OCI-LY7 (cell line): ENCODE measurements around the gene USP17L12. TPM values are rescaled to one million over a fixed set of nuclear protein-coding genes. Genes with fewer than 3 reads are reported as not detected.
"Not testable (repeated sequence)": the region's sequence is repeated elsewhere in the genome, so short reads cannot be mapped to it uniquely, and the experiment has no call there.

Source experiments
- BruUV-seq: library from RNA; stranded (reverse); fragments of 400-500 nt; replicated peaks from 2 replicates; lab custom pipeline; 2021; lab: Mats Ljungman, UMichigan
- CTCF ChIA-PET: fragments of 300-600 bp; sonication (Branson Sonifier 250); formaldehyde crosslinking; loops from one replicate; lab custom pipeline; 2022; ENCODE audit warnings: antibody characterized with exemption; ENCODE audit not compliant: unreplicated experiment; lab: Charles Lee
- POLR2A ChIA-PET: fragments of 300-600 bp; sonication (Branson Sonifier 250); formaldehyde crosslinking; loops from one replicate; lab custom pipeline; 2022; ENCODE audit warnings: antibody characterized with exemption; lab: Charles Lee
- DNase-seq: peaks from one replicate; pipeline ENCODE4 v3.0.0-alpha.2; 2015; ENCODE audit warnings: low spot score
- H2AFZ ChIP-seq: fragments of 200-600 bp; sonication (generic), shearing (Covaris generic); 2 replicates; pipeline ENCODE4 v1.6.1; 2014; ENCODE audit warnings: mild to moderate bottlenecking, antibody characterized with exemption, low read length, moderate library complexity
- H3K27ac ChIP-seq: fragments of 200-600 bp; sonication (generic); 2 replicates; pipeline ENCODE4 v1.5.1; 2014; ENCODE audit warnings: mixed run types, low read depth, mild to moderate bottlenecking, moderate library complexity, low read length, inconsistent platforms; ENCODE audit not compliant: poor library complexity, severe bottlenecking
- H3K36me3 ChIP-seq: fragments of 200-600 bp; sonication (generic); 2 replicates; pipeline ENCODE4 v1.6.1; 2014; ENCODE audit warnings: mild to moderate bottlenecking, antibody characterized with exemption, low read length, moderate library complexity, mixed read lengths; ENCODE audit not compliant: insufficient read depth
- H3K4me1 ChIP-seq: fragments of 200-600 bp; sonication (generic); 2 replicates; pipeline ENCODE4 v1.5.1; 2014; ENCODE audit warnings: mild to moderate bottlenecking, low read length; ENCODE audit not compliant: insufficient read depth, poor library complexity, severe bottlenecking
- H3K4me2 ChIP-seq: fragments of 200-600 bp; sonication (generic); 2 replicates; pipeline ENCODE4 v1.6.1; 2014; ENCODE audit warnings: mild to moderate bottlenecking, low read length
- H3K4me3 ChIP-seq: fragments of 200-600 bp; sonication (generic); 2 replicates; pipeline ENCODE4 v1.5.1; 2014; ENCODE audit warnings: mild to moderate bottlenecking, low read depth, low read length; ENCODE audit not compliant: poor library complexity, severe bottlenecking
- H3K79me2 ChIP-seq: fragments of 200-600 bp; sonication (generic); 2 replicates; pipeline ENCODE4 v1.6.1; 2016; ENCODE audit warnings: low read depth, mild to moderate bottlenecking, low read length, moderate library complexity, mixed read lengths; ENCODE audit not compliant: insufficient read depth
- H3K9me2 ChIP-seq: fragments of 200-600 bp; sonication (generic); 2 replicates; pipeline ENCODE4 v1.6.1; 2016; ENCODE audit warnings: mild to moderate bottlenecking, low read length, mixed read lengths; ENCODE audit not compliant: insufficient read depth
- H3K9me3 ChIP-seq: fragments of 200-600 bp; sonication (generic); 2 replicates; pipeline ENCODE4 v1.6.1; 2014; ENCODE audit warnings: mild to moderate bottlenecking, mixed run types, low read length, mixed read lengths
- H4K20me1 ChIP-seq: fragments of 200-600 bp; sonication (generic); 2 replicates; pipeline ENCODE4 v1.6.1; 2014; ENCODE audit warnings: mild to moderate bottlenecking, antibody characterized with exemption, low read length, moderate library complexity, mixed read lengths; ENCODE audit not compliant: insufficient read depth
- intact Hi-C: fragments of 100-400 bp; cut with micrococcal nuclease; formaldehyde crosslinking; loops from one replicate; pipeline ENCODE4 v1.10.0; 2022; ENCODE audit not compliant: unreplicated experiment
- total RNA-seq, 2 experiments: library from RNA; depleted of rRNA in 1 of 2; stranded (reverse); fragments of >200 nt in 1 of 2; shearing (Covaris generic) in 1 of 2; gene quantifications; 2 replicates each; pipeline ENCODE4 v1.2.3, GENCODE V29; 2014 to 2022

Gene USP17L12
- total RNA-seq, 2 experiments from 2014 or later: not detected

DNA sequence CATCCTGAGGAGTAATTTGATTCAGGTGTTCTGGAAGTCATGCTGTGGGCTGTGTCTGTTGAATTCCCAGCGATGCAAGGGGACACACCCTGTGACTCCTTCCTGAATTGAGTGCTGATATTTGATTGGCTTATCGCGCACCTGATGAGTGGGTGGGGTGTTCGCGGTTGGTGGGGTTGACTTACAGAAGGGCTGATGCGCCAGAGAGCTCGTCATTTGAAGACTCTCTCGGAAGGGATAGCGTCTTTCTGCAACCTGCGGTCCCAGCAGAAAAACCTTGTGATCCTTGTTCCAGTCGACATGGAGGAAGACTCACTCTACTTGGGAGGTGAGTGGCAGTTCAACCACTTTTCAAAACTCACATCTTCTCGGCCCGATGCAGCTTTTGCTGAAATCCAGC is 42.6 kb downstream of the USP17L12 start, which contains the start of gene USP17L21:
Gene USP17L21, plus strand, starts transcription at position 301 of the 400 bp plus-strand sequence. Its CDS starts 0 bp downstream, at position 301.
- H3K4me1 ChIP-seq, DNase-seq, H2AFZ ChIP-seq, H3K4me3 ChIP-seq, H3K79me2 ChIP-seq, H3K36me3 ChIP-seq, H4K20me1 ChIP-seq, POLR2A ChIA-PET, H3K27ac ChIP-seq, H3K9me2 ChIP-seq, intact Hi-C loops, H3K9me3 ChIP-seq, BruUV-seq, CTCF ChIA-PET, H3K4me2 ChIP-seq: not testable (repeated sequence)

DNA sequence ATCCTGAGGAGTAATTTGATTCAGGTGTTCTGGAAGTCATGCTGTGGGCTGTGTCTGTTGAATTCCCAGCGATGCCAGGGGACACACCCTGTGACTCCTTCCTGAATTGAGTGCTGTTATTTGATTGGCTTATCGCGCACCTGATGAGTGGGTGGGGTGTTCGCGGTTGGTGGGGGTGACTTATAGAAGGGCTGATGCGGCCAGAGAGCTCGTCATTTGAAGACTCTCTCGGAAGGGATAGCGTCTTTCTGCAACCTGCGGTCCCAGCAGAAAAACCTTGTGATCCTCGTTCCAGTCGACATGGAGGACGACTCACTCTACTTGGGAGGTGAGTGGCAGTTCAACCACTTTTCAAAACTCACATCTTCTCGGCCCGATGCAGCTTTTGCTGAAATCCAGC is 47.4 kb downstream of the USP17L12 start, which contains the start of gene USP17L22:
Gene USP17L22, plus strand, starts transcription at position 301 of the 400 bp plus-strand sequence. Its CDS starts 0 bp downstream, at position 301.
- H3K9me3 ChIP-seq, DNase-seq, intact Hi-C loops, POLR2A ChIA-PET, H3K79me2 ChIP-seq, BruUV-seq, H3K4me2 ChIP-seq, H2AFZ ChIP-seq, H3K27ac ChIP-seq, H3K9me2 ChIP-seq, H3K36me3 ChIP-seq, H4K20me1 ChIP-seq, H3K4me3 ChIP-seq, CTCF ChIA-PET, H3K4me1 ChIP-seq: not testable (repeated sequence)

Other genes with a start within 250 kb of the USP17L12 start
- gene FAM90A26, start 49.7 kb upstream of the USP17L12 start, total RNA-seq (2014; rRNA removed; shearing (Covaris generic)): not detected in 2 replicates
- not detected in 2 replicates for gene FAM90A26, start 49.7 kb upstream of the USP17L12 start, total RNA-seq (2022)
- not detected in 2 replicates for gene USP17L10, start 9.5 kb upstream of the USP17L12 start, total RNA-seq (2014; rRNA removed; shearing (Covaris generic))
- gene USP17L10, start 9.5 kb upstream of the USP17L12 start, total RNA-seq (2022): not detected in 2 replicates
- not detected in 2 replicates for gene USP17L11, start 4.7 kb upstream of the USP17L12 start, total RNA-seq (2014; rRNA removed; shearing (Covaris generic))
- not detected in 2 replicates for gene USP17L11, start 4.7 kb upstream of the USP17L12 start, total RNA-seq (2022)
- not detected in 2 replicates for gene USP17L13, start 4.7 kb downstream of the USP17L12 start, total RNA-seq (2014; rRNA removed; shearing (Covaris generic))
- gene USP17L13, start 4.7 kb downstream of the USP17L12 start, total RNA-seq (2022): not detected in 2 replicates
- not detected in 2 replicates for gene USP17L15, start 14.2 kb downstream of the USP17L12 start, total RNA-seq (2014; rRNA removed; shearing (Covaris generic))
- not detected in 2 replicates for gene USP17L15, start 14.2 kb downstream of the USP17L12 start, total RNA-seq (2022)
- gene USP17L17, start 23.7 kb downstream of the USP17L12 start, total RNA-seq (2014; rRNA removed; shearing (Covaris generic)): not detected in 2 replicates
- not detected in 2 replicates for gene USP17L17, start 23.7 kb downstream of the USP17L12 start, total RNA-seq (2022)
- not detected in 2 replicates for gene USP17L18, start 28.5 kb downstream of the USP17L12 start, total RNA-seq (2014; rRNA removed; shearing (Covaris generic))
- not detected in 2 replicates for gene USP17L18, start 28.5 kb downstream of the USP17L12 start, total RNA-seq (2022)
- gene USP17L19, start 33.2 kb downstream of the USP17L12 start, total RNA-seq (2014; rRNA removed; shearing (Covaris generic)): not detected in 2 replicates
- gene USP17L19, start 33.2 kb downstream of the USP17L12 start, total RNA-seq (2022): not detected in 2 replicates
- not detected in 2 replicates for gene USP17L20, start 38.0 kb downstream of the USP17L12 start, total RNA-seq (2014; rRNA removed; shearing (Covaris generic))
- not detected in 2 replicates for gene USP17L20, start 38.0 kb downstream of the USP17L12 start, total RNA-seq (2022)
- gene USP17L21, start 42.7 kb downstream of the USP17L12 start, total RNA-seq (2014; rRNA removed; shearing (Covaris generic)): not detected in 2 replicates
- gene USP17L21, start 42.7 kb downstream of the USP17L12 start, total RNA-seq (2022): not detected in 2 replicates
- gene USP17L22, start 47.5 kb downstream of the USP17L12 start, total RNA-seq (2014; rRNA removed; shearing (Covaris generic)): not detected in 2 replicates
- not detected in 2 replicates for gene USP17L22, start 47.5 kb downstream of the USP17L12 start, total RNA-seq (2022)
- not detected in 2 replicates for gene USP17L24, start 105.0 kb downstream of the USP17L12 start, total RNA-seq (2014; rRNA removed; shearing (Covaris generic))
- gene USP17L24, start 105.0 kb downstream of the USP17L12 start, total RNA-seq (2022): not detected in 2 replicates
- gene USP17L25, start 109.8 kb downstream of the USP17L12 start, total RNA-seq (2014; rRNA removed; shearing (Covaris generic)): not detected in 2 replicates
- gene USP17L25, start 109.8 kb downstream of the USP17L12 start, total RNA-seq (2022): not detected in 2 replicates
- not detected in 2 replicates for gene USP17L26, start 114.5 kb downstream of the USP17L12 start, total RNA-seq (2014; rRNA removed; shearing (Covaris generic))
- gene USP17L26, start 114.5 kb downstream of the USP17L12 start, total RNA-seq (2022): not detected in 2 replicates
- not detected in 2 replicates for gene USP17L5, start 119.3 kb downstream of the USP17L12 start, total RNA-seq (2014; rRNA removed; shearing (Covaris generic))
- gene USP17L5, start 119.3 kb downstream of the USP17L12 start, total RNA-seq (2022): not detected in 2 replicates
- gene USP17L27, start 124.0 kb downstream of the USP17L12 start, total RNA-seq (2014; rRNA removed; shearing (Covaris generic)): not detected in 2 replicates
- gene USP17L27, start 124.0 kb downstream of the USP17L12 start, total RNA-seq (2022): not detected in 2 replicates
- not detected in 2 replicates for gene USP17L28, start 128.7 kb downstream of the USP17L12 start, total RNA-seq (2014; rRNA removed; shearing (Covaris generic))
- gene USP17L28, start 128.7 kb downstream of the USP17L12 start, total RNA-seq (2022): not detected in 2 replicates
- gene USP17L29, start 133.5 kb downstream of the USP17L12 start, total RNA-seq (2014; rRNA removed; shearing (Covaris generic)): not detected in 2 replicates
- gene USP17L29, start 133.5 kb downstream of the USP17L12 start, total RNA-seq (2022): not detected in 2 replicates
- not detected in 2 replicates for gene USP17L30, start 143.0 kb downstream of the USP17L12 start, total RNA-seq (2014; rRNA removed; shearing (Covaris generic))
- gene USP17L30, start 143.0 kb downstream of the USP17L12 start, total RNA-seq (2022): not detected in 2 replicates
- not detected in 2 replicates for gene DEFB131A, start 224.3 kb downstream of the USP17L12 start, total RNA-seq (2014; rRNA removed; shearing (Covaris generic))
- gene DEFB131A, start 224.3 kb downstream of the USP17L12 start, total RNA-seq (2022): not detected in 2 replicates